Mucosa of descending colon (tissue), 3 donors: ENCODE data around the gene BAG5. TPM values are rescaled to one million over a fixed set of nuclear protein-coding genes. Genes with fewer than 3 reads are reported as not detected.

ENCODE experiments used
- ATAC-seq: fragments of 200-7000 bp; cut with Tn5 transposase; one replicate; pipeline ENCODE4 v1.9.1; 2020; ENCODE audit warnings: mild to moderate bottlenecking, moderate library complexity
- DNase-seq, 3 donors: peaks; one replicate each; pipeline ENCODE4 v3.0.0-alpha.2; 2020
- H3K36me3 ChIP-seq: fragments of 200-600 bp; one replicate; pipeline ENCODE4 v1.8.0; 2021; ENCODE audit warnings: low read depth, mild to moderate bottlenecking
- H3K4me1 ChIP-seq: fragments of 200-600 bp; one replicate; pipeline ENCODE4 v1.8.0; 2021; ENCODE audit warnings: low read depth, mild to moderate bottlenecking
- H3K4me3 ChIP-seq: fragments of 200-600 bp; one replicate; pipeline ENCODE4 v1.8.0; 2021; ENCODE audit warnings: mild to moderate bottlenecking
- H3K9me3 ChIP-seq: fragments of 200-600 bp; one replicate; pipeline ENCODE4 v1.8.0; 2021; ENCODE audit warnings: mild to moderate bottlenecking
- intact Hi-C, 2 donors: fragments of 100-400 bp; cut with DNase I in 1 of 2; cut with micrococcal nuclease in 1 of 2; formaldehyde crosslinking; loops; one replicate each; pipeline versions ENCODE4 v1.11.0 to v1.11.1; 2022; cut with DNase I, micrococcal nuclease
- total RNA-seq, 3 donors: library from RNA; stranded (reverse); fragmentation: NEBNext Ultra II Directional in 2 of 3; extraction: Animal tissue kit (Norgen Biotek cat#: 25700) in 2 of 3; gene quantifications; one replicate each; pipeline versions ENCODE4 v1.2.1 to v1.2.4, GENCODE V29; 2021 to 2023
- TF ChIP-seq, protein P1 (sequence below): fragments of 200-600 bp; IDR thresholded peaks from one replicate; pipeline ENCODE4 v1.8.0; 2022; ENCODE audit warnings: antibody characterized with exemption, mild to moderate bottlenecking
- donor health status: DM: no; HTN: no; CAD: no; lungs with moderate emphysema.
- donor health status: DM: no; HTN: no; CAD: no.
- donor health status: DM: no; HTN: yes; CAD: no.

The BAG5 gene
- total RNA-seq, 3 donors from 2014 or later: 26.1 to 29.9 (median 28.0) TPM

DNA sequence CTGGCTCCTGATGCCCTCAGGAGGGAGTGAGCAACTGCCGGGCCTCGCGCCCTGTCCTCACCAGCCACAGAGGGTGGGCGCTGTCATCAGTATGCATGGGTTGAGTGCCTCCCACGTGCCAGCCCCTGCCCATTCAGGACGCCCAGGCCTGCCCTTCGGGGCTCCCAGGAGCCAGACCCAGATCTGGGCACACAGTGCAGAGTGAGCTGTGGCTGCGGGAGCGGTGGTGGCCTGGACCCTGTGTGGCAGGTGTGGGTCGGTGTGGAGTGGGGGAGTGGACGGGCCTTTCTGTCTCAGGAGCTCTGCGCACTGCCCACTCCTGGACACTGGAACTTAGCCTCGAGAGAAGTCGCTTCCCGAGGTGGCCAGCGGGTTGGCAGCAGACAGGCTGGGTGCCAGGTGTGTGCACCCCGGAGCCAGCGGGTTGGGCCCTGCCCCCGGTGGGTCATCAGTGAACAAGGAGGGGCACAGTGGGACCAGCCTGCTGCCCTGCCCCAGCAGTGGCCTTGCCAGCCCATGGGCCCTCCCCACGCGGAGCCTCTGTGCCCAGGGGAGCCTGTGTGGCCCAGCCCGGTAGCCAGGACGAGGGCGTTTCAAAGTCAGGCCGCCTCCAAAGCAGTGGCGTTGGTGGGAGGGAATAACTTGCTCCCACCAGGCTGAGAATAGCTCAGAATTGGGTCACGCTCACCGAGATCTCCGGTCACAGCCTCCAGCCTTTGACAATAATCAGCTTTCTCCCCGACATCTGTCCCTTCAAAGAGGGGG lies 24.0 kb downstream of the BAG5 start:
- peak in 2 of 3 donors; percentile 57 to 60 for DNase-seq
- H3K4me3 ChIP-seq: no peak overlapping the region
- peak; percentile 8 for ATAC-seq
- H3K4me1 ChIP-seq: peaks cover 48% of the 10 kb centered on the region
- no peaks in the 10 kb centered on the region for H3K36me3 ChIP-seq
- H3K9me3 ChIP-seq: no peaks in the 10 kb centered on the region
- intact Hi-C loops: no loop called here
- TF ChIP-seq, protein P1, sequence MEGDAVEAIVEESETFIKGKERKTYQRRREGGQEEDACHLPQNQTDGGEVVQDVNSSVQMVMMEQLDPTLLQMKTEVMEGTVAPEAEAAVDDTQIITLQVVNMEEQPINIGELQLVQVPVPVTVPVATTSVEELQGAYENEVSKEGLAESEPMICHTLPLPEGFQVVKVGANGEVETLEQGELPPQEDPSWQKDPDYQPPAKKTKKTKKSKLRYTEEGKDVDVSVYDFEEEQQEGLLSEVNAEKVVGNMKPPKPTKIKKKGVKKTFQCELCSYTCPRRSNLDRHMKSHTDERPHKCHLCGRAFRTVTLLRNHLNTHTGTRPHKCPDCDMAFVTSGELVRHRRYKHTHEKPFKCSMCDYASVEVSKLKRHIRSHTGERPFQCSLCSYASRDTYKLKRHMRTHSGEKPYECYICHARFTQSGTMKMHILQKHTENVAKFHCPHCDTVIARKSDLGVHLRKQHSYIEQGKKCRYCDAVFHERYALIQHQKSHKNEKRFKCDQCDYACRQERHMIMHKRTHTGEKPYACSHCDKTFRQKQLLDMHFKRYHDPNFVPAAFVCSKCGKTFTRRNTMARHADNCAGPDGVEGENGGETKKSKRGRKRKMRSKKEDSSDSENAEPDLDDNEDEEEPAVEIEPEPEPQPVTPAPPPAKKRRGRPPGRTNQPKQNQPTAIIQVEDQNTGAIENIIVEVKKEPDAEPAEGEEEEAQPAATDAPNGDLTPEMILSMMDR: no peak

DNA sequence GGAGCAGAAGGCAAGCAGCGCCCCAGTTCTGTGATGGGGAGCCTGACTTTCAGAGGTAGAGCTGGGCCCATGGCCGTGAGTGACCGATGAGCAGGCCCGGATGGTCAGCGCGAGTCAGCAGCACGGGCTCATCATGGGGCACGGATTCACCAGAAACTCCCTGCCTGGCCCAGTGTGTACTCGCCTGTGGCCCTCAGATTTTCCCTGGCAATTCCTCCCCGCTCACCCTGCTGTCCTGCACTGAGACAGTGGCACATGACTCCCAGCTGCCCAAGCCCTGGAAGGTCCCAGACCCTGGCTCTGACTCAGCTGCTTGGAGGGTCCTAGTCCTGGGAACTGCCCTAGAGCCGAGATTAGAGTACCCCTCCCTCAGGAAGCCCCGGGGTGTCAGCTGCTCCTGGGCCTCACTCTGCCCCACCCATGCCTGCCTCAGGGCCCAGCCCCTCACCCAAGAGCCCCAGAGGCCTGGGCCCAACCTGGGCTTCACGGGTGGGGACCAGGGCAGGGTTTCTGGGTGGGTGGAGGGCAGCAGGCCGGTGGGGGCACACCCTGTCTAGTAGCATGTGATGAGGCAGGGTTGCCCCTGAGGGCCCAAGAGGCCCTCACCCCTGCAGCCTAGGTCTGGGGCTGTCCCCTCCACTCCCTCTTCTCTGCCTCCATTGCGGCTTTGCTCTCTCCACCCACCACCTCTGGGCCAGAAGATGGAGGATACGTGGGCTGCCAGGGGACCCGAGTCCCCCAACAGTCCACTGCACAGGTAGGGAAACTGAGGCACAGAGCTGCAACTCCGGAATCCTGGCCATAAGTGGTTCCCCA lies 25.1 kb downstream of the BAG5 start:
- H3K4me3 ChIP-seq: no peak overlapping the region
- H3K36me3 ChIP-seq: no peaks in the 10 kb centered on the region
- H3K9me3 ChIP-seq: no peaks in the 10 kb centered on the region
- no peak for ATAC-seq
- H3K4me1 ChIP-seq: peaks cover 37% of the 10 kb centered on the region
- peak in 2 of 3 donors; percentile 27 to 40 for DNase-seq
- TF ChIP-seq, protein P1: no peak
- intact Hi-C loops: no loop called here

DNA sequence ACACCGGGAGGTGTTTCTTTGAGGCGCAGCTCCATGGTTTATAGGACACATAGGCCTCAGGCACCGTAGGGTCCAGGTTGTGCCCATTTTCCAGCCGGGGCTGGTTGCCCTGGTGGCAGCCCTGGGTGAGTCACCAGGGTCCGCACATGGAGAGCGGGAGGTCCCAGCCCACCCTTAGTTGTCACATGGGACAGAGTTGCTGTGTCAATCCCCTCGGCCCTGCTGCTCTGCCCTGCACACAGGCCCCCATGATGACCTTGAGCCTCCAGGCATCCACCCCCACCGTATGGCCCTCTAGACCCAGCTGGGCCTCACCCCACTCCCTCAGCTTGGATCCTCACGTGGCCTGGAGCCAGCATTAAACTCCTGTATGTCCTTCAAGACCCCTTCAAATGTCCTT lies 25.8 kb downstream of the BAG5 start:
- H3K9me3 ChIP-seq: no peaks in the 10 kb centered on the region
- no peak for ATAC-seq
- TF ChIP-seq, protein P1: no peak
- peaks cover 31% of the 10 kb centered on the region for H3K4me1 ChIP-seq
- H3K36me3 ChIP-seq: no peaks in the 10 kb centered on the region
- no peak overlapping the region for H3K4me3 ChIP-seq
- DNase-seq: peak in 2 of 3 donors; percentile 24 to 44
- intact Hi-C loops: no loop called here

DNA sequence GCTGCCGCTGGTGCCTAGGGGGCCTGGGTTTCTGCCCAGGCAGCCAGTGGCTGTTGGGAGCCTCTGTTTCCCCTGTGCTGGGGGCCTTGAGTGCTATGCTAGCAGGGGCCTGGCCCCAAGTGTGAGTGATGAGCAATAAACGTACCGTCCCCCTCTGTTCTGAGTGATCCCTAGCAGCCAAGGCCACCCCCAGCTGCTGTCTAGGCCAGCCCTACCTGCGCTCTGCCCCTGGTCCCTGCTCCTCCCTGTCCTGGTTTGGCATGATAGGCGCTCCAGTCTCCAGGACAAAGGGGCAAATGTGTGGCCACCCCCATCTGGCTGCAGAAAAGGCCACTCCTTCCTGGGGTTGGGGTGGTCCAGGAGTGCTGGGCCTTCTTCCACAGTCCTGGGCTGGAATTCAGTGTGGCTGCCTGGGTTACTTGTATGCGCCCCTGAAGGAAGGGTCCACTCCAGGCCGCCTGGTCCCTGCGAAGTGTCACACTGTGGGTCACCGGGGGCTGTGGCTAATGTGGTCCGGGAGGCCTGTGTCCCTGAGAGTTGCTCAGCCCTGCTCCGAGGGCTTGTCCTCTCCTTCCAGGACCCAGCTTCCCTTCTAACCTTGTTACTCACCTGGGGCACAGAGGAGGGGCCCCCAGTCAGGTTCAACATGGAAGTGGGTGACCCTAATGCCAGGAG lies 26.4 kb downstream of the BAG5 start:
- intact Hi-C loops: no loop called here
- DNase-seq (peak in 2 of 3 donors; percentile 20 to 31), ATAC-seq (no peak)
- TF ChIP-seq, protein P1: no peak
- no peaks in the 10 kb centered on the region for H3K36me3 ChIP-seq
- peaks cover 24% of the 10 kb centered on the region for H3K4me1 ChIP-seq
- no peak overlapping the region for H3K4me3 ChIP-seq
- H3K9me3 ChIP-seq: no peaks in the 10 kb centered on the region

DNA sequence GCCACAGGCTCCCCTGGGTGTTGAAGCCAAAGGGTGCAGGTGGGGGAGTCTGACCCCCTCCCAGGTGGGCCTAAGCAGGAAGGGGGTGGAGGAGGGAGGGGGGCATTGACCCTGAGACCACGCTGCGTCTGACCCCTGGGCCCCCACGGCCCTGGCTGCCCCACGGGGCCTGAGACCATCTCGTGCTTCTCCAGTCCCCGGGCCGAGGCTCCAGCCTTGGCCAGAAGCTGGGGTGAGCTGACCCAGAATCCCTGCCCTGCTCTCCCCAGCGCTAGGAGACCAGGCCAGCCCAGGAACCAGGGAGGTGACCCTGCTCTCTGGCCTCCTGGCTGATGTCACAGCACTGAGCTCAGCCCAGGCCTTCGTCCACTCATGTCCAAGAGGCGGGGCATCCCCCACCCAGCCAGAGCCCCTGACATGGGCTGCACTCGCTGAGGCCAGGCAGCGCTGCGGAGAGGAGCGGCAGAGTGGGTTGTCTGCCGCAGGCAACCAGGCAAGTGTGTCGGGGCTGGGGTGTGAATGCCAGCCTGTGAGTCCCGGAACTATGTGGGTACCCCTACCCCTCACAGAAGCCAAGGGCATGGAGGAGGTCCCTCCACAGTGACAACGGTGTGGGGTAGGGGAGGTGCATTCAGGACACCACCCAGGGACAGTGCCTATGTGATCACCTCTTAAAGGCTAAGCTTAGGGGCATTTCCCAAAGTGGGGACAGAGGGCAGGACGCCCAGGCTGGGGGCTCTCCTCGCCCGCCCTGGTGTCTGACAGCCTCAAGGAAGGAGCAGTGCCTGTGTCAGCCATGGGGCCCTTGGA lies 27.2 kb downstream of the BAG5 start:
- TF ChIP-seq, protein P1: no peak
- H3K4me3 ChIP-seq: no peak overlapping the region
- intact Hi-C loops: no loop called here
- no peak for ATAC-seq
- H3K36me3 ChIP-seq: no peaks in the 10 kb centered on the region
- peak in 2 of 3 donors; percentile 39 to 55 for DNase-seq
- no peaks in the 10 kb centered on the region for H3K9me3 ChIP-seq
- peaks cover 19% of the 10 kb centered on the region for H3K4me1 ChIP-seq
